Caco-2 (cell line): ENCODE results near the gene TCF12. TPM values are rescaled to one million over a fixed set of nuclear protein-coding genes. Genes with fewer than 3 reads are reported as not detected.

Experiments used
- BruUV-seq: library from RNA; stranded (reverse); fragments of 400-500 nt; replicated peaks from 2 replicates; lab custom pipeline; 2021; lab: Mats Ljungman, UMichigan
- CTCF ChIA-PET: fragments of 300-600 bp; sonication (Branson Sonifier 250); formaldehyde crosslinking; loops from one replicate; lab custom pipeline; 2022; ENCODE audit warnings: antibody characterized with exemption; lab: Charles Lee
- POLR2A ChIA-PET: fragments of 300-600 bp; sonication (Branson Sonifier 250); formaldehyde crosslinking; loops from one replicate; lab custom pipeline; 2022; ENCODE audit warnings: antibody characterized with exemption; lab: Charles Lee
- DNase-seq, 2 experiments: peaks; one replicate each; pipeline versions ENCODE4 v3.0.0 to v3.0.0-alpha.2; 2020 to 2022
- H3K27me3 ChIP-seq: replicated peaks from 2 replicates; pipeline ENCODE4 v1.6.0; 2011; ENCODE audit warnings: low read length; ENCODE audit not compliant: control insufficient read depth, insufficient read depth
- H3K36me3 ChIP-seq: 2 replicates; pipeline ENCODE4 v1.5.1; 2011; ENCODE audit warnings: low read length; ENCODE audit not compliant: control insufficient read depth, insufficient read depth
- H3K4me1 ChIP-seq: fragments of 250-450 bp; sonication (Bioruptor Pico); 2 replicates; pipeline ENCODE4 v1.5.1; 2020; ENCODE audit warnings: mild to moderate bottlenecking
- H3K4me3 ChIP-seq: 2 replicates; pipeline ENCODE4 v1.5.1; 2011; ENCODE audit warnings: low read depth, mild to moderate bottlenecking, control low read depth, low read length
- H3K9me3 ChIP-seq: fragments of 250-450 bp; sonication (Bioruptor Pico); 2 replicates; pipeline ENCODE4 v1.5.1; 2020; ENCODE audit warnings: mild to moderate bottlenecking, moderate library complexity
- H3K27ac Mint-ChIP-seq: one replicate; pipeline ENCODE4 v1.8.0; 2022; ENCODE audit warnings: mixed read lengths; ENCODE audit not compliant: unreplicated experiment
- H3K27me3 Mint-ChIP-seq: one replicate; pipeline ENCODE4 v1.8.0; 2022; ENCODE audit warnings: mixed read lengths; ENCODE audit not compliant: insufficient read depth, unreplicated experiment
- H3K36me3 Mint-ChIP-seq: one replicate; pipeline ENCODE4 v1.8.0; 2022; ENCODE audit warnings: mild to moderate bottlenecking, mixed read lengths; ENCODE audit not compliant: insufficient read depth, unreplicated experiment
- H3K4me1 Mint-ChIP-seq: one replicate; pipeline ENCODE4 v1.8.0; 2022; ENCODE audit warnings: low read depth, mixed read lengths; ENCODE audit not compliant: unreplicated experiment
- H3K4me3 Mint-ChIP-seq: one replicate; pipeline ENCODE4 v1.8.0; 2022; ENCODE audit warnings: mild to moderate bottlenecking, moderate library complexity, mixed read lengths; ENCODE audit not compliant: unreplicated experiment
- H3K9me3 Mint-ChIP-seq: one replicate; pipeline ENCODE4 v1.8.0; 2022; ENCODE audit warnings: mixed read lengths; ENCODE audit not compliant: unreplicated experiment
- CTCF ChIP-seq, 2 experiments: fragments of 200-600 bp in 1 of 2; IDR thresholded peaks; 1 replicate in 1 of 2; 2 replicates in 1 of 2; pipeline versions ENCODE4 v1.5.1 to v1.8.0; 2011 to 2022; ENCODE audit warnings: antibody characterized with exemption in 1 of 2, control low read depth in 1 of 2, inconsistent platforms in 1 of 2, low read depth in 1 of 2, low read length in 1 of 2, mild to moderate bottlenecking in 1 of 2, moderate library complexity in 1 of 2; ENCODE audit not compliant: insufficient read depth in 1 of 2, severe bottlenecking in 1 of 2, unreplicated experiment in 1 of 2
- intact Hi-C: fragments of 100-400 bp; cut with micrococcal nuclease; formaldehyde crosslinking; loops from one replicate; pipeline ENCODE4 v1.10.0; 2022; ENCODE audit not compliant: unreplicated experiment
- total RNA-seq: library from RNA; stranded (reverse); gene quantifications from 2 replicates; pipeline ENCODE4 v1.2.3, GENCODE V29; 2022

Gene TCF12
- total RNA-seq, 1 experiment from 2014 or later = 64.4 TPM

- no peaks in the 10 kb centered on the region for H3K4me1 Mint-ChIP-seq
- TF ChIP-seq CTCF (IDR thresholded peaks at IDR 0.05; ENCODE audit: insufficient read depth in 1 of 2, low read depth in 1 of 2, low read length in 1 of 2, severe bottlenecking in 1 of 2, unreplicated experiment in 1 of 2) = no peak
- H3K27ac Mint-ChIP-seq = no peak overlapping the region
- H3K36me3 Mint-ChIP-seq = no peaks in the 10 kb centered on the region
- Histone ChIP-seq H3K4me3 (no peak overlapping the region), H3K9me3 (no peaks in the 10 kb centered on the region), H3K36me3 (no peaks in the 10 kb centered on the region), H3K4me1 (no peaks in the 10 kb centered on the region), H3K27me3 (no peaks in the 10 kb centered on the region)
- POLR2A ChIA-PET = no interaction called here
- H3K9me3 Mint-ChIP-seq = no peaks in the 10 kb centered on the region
- intact Hi-C loops = no loop called here
- no TSS peak for BruUV-seq
- no peak for DNase-seq
- H3K27me3 Mint-ChIP-seq = no peaks in the 10 kb centered on the region
- CTCF ChIA-PET = no interaction called here
- H3K4me3 Mint-ChIP-seq = no peak overlapping the region
Observed at GRCh38 chr15:57108296-57108695, 189.9 kb downstream of the TCF12 start.

GRCh38 chr15:57109005-57109404 lies 190.6 kb downstream of the TCF12 start:
- Mint-ChIP-seq H3K27me3 (no peaks in the 10 kb centered on the region), H3K4me3 (no peak overlapping the region), H3K27ac (no peak overlapping the region), H3K36me3 (no peaks in the 10 kb centered on the region), H3K9me3 (no peaks in the 10 kb centered on the region), H3K4me1 (no peaks in the 10 kb centered on the region)
- intact Hi-C loops = no loop called here
- TF ChIP-seq CTCF (IDR thresholded peaks at IDR 0.05; ENCODE audit: insufficient read depth in 1 of 2, low read depth in 1 of 2, low read length in 1 of 2, severe bottlenecking in 1 of 2, unreplicated experiment in 1 of 2) = no peak
- no peak for DNase-seq
- no peaks in the 10 kb centered on the region for H3K36me3 ChIP-seq
- ChIA-PET POLR2A (no interaction called here), CTCF (no interaction called here)
- no peak overlapping the region for H3K4me3 ChIP-seq
- no peaks in the 10 kb centered on the region for H3K27me3 ChIP-seq
- H3K4me1 ChIP-seq = no peaks in the 10 kb centered on the region
- BruUV-seq = no TSS peak
- H3K9me3 ChIP-seq = no peaks in the 10 kb centered on the region

- Histone ChIP-seq H3K36me3 (no peaks in the 10 kb centered on the region), H3K4me3 (no peak overlapping the region), H3K9me3 (no peaks in the 10 kb centered on the region), H3K4me1 (no peaks in the 10 kb centered on the region), H3K27me3 (no peaks in the 10 kb centered on the region)
- POLR2A ChIA-PET = no interaction called here
- no peaks in the 10 kb centered on the region for H3K9me3 Mint-ChIP-seq
- no TSS peak for BruUV-seq
- H3K36me3 Mint-ChIP-seq = no peaks in the 10 kb centered on the region
- H3K4me3 Mint-ChIP-seq = no peak overlapping the region
- H3K4me1 Mint-ChIP-seq = no peaks in the 10 kb centered on the region
- TF ChIP-seq CTCF (IDR thresholded peaks at IDR 0.05; ENCODE audit: insufficient read depth in 1 of 2, low read depth in 1 of 2, low read length in 1 of 2, severe bottlenecking in 1 of 2, unreplicated experiment in 1 of 2) = peak in 1 of 2 experiments; percentile 17
- DNase-seq = peak in 1 of 2 experiments; percentile 5
- H3K27ac Mint-ChIP-seq = no peak overlapping the region
- CTCF ChIA-PET = interaction anchor here (0.6 kb wide), 1 partner anchor 588 kb away, joined by 4 read pairs; no protein-coding TSS in a partner anchor
- intact Hi-C loops = no loop called here
- no peaks in the 10 kb centered on the region for H3K27me3 Mint-ChIP-seq
Observed at GRCh38 chr15:57111002-57111401, 192.6 kb downstream of the TCF12 start.
